HCT116 (cell line): ENCODE results near the gene FXYD6. TPM values are rescaled to one million over a fixed set of nuclear protein-coding genes. Genes with fewer than 3 reads are reported as not detected.
A peak's percentile ranks its signal among the peaks of the same experiment; 100 is the strongest.

Experiments used
- ATAC-seq: fragments of 200-7000 bp; cut with Tn5 transposase; 2 replicates; pipeline ENCODE4 v1.9.1; 2020; ENCODE audit warnings: mild to moderate bottlenecking, moderate library complexity
- BruUV-seq: library from RNA; stranded (reverse); fragments of 400-500 nt; replicated peaks from 2 replicates; lab custom pipeline; 2021; lab: Mats Ljungman, UMichigan
- CTCF ChIA-PET: fragments of 300-600 bp; sonication (Branson Sonifier 250); formaldehyde crosslinking; loops from one replicate; lab custom pipeline; 2021; ENCODE audit warnings: antibody characterized with exemption; lab: Charles Lee
- POLR2A ChIA-PET: fragments of 300-600, 350-600 bp; sonication (Branson Sonifier 250); formaldehyde crosslinking; loops from one replicate; lab custom pipeline; 2021; ENCODE audit warnings: antibody characterized with exemption; lab: Charles Lee
- RAD21 ChIA-PET, 2 experiments: fragments of 300-600 bp; sonication (Branson Sonifier 250); formaldehyde crosslinking; loops; one replicate each; lab custom pipeline; 2023; ENCODE audit warnings: low total read pairs in 2 of 2; ENCODE audit not compliant: uncharacterized antibody in 2 of 2, unreplicated experiment in 2 of 2, low non-redundant PET in 1 of 2; lab: Charles Lee
- DNase-seq: peaks from one replicate; pipeline ENCODE4 v3.0.0-alpha.2; 2010; ENCODE audit warnings: low read depth, low spot score
- H2AFZ ChIP-seq: fragments of 200-600 bp; shearing (Covaris generic), sonication (generic); 2 replicates; pipeline ENCODE4 v1.6.1; 2017; ENCODE audit warnings: low read depth, mixed run types, mixed read lengths, antibody characterized with exemption, low read length; ENCODE audit not compliant: poor library complexity, severe bottlenecking
- H3K27ac ChIP-seq: 2 replicates; pipeline ENCODE4 v1.5.1; 2012; ENCODE audit warnings: low read depth, low read length
- H3K27me3 ChIP-seq: fragments of 200-600 bp; sonication (generic); 2 replicates; pipeline ENCODE4 v1.6.1; 2016; ENCODE audit warnings: mixed run types, low read length, mixed read lengths; ENCODE audit not compliant: insufficient read depth
- H3K36me3 ChIP-seq, 2 experiments: fragments of 200-500 bp in 1 of 2; fragments of 200-600 bp in 1 of 2; sonication (Bioruptor generic) in 1 of 2; sonication (generic) in 1 of 2; 2 replicates each; pipeline versions ENCODE4 v1.5.1 to v1.6.1; 2014 to 2016; ENCODE audit warnings: low read length in 2 of 2, inconsistent platforms in 1 of 2, mixed read lengths in 1 of 2, mixed run types in 1 of 2; ENCODE audit not compliant: insufficient read depth in 2 of 2, control insufficient read depth in 1 of 2
- H3K4me1 ChIP-seq, 2 experiments: fragments of 200-600 bp in 1 of 2; sonication (generic) in 1 of 2; 2 replicates each; pipeline versions ENCODE4 v1.5.1 to v1.6.1; 2012 to 2017; ENCODE audit warnings: low read length in 2 of 2, inconsistent platforms in 1 of 2, mild to moderate bottlenecking in 1 of 2, mixed read lengths in 1 of 2, mixed run types in 1 of 2, moderate library complexity in 1 of 2; ENCODE audit not compliant: insufficient read depth in 2 of 2, control insufficient read depth in 1 of 2
- H3K4me2 ChIP-seq: fragments of 200-600 bp; sonication (generic); 2 replicates; pipeline ENCODE4 v1.6.1; 2017; ENCODE audit warnings: mixed run types, low read length, mixed read lengths
- H3K4me3 ChIP-seq, 2 experiments: fragments of 200-600 bp in 1 of 2; sonication (generic) in 1 of 2; replicated peaks in 1 of 2; 2 replicates each; pipeline ENCODE4 v1.5.1; 2011 to 2016; ENCODE audit warnings: low read length in 2 of 2, control low read depth in 1 of 2, low read depth in 1 of 2, mild to moderate bottlenecking in 1 of 2, mixed read lengths in 1 of 2, mixed run types in 1 of 2
- H3K79me2 ChIP-seq: fragments of 200-600 bp; sonication (generic); 2 replicates; pipeline ENCODE4 v1.6.1; 2017; ENCODE audit warnings: mild to moderate bottlenecking, mixed run types, low read length, moderate library complexity, mixed read lengths; ENCODE audit not compliant: insufficient read depth
- H3K9ac ChIP-seq: fragments of 200-600 bp; sonication (generic); 2 replicates; pipeline ENCODE4 v1.6.1; 2016; ENCODE audit warnings: low read length, mixed read lengths
- H3K9me2 ChIP-seq: fragments of 200-600 bp; sonication (generic), shearing (Covaris generic); 2 replicates; pipeline ENCODE4 v1.6.1; 2017; ENCODE audit warnings: mixed run types, mild to moderate bottlenecking, moderate library complexity; ENCODE audit not compliant: insufficient read depth
- H3K9me3 ChIP-seq, 2 experiments: fragments of 200-500 bp in 1 of 2; fragments of 200-600 bp in 1 of 2; sonication (Bioruptor generic) in 1 of 2; sonication (generic) in 1 of 2; 2 replicates each; pipeline ENCODE4 v1.6.1; 2014 to 2017; ENCODE audit warnings: low read length in 2 of 2, mixed read lengths in 2 of 2, inconsistent platforms in 1 of 2, low read depth in 1 of 2, mild to moderate bottlenecking in 1 of 2, mixed run types in 1 of 2, moderate library complexity in 1 of 2; ENCODE audit not compliant: control insufficient read depth in 1 of 2, insufficient read depth in 1 of 2
- H4K20me1 ChIP-seq: fragments of 200-600 bp; sonication (generic), shearing (Covaris generic); 2 replicates; pipeline ENCODE4 v1.6.1; 2017; ENCODE audit warnings: mixed run types, mild to moderate bottlenecking, moderate library complexity; ENCODE audit not compliant: insufficient read depth
- CBX3 ChIP-seq: IDR thresholded peaks from 2 replicates; pipeline ENCODE4 v1.6.1; 2012; ENCODE audit warnings: low read depth
- CTCF ChIP-seq, 3 experiments: fragments of 200-600 bp in 1 of 3; sonication (generic) in 1 of 3; IDR thresholded peaks in 2 of 3; conservative IDR thresholded peaks in 1 of 3; 2 replicates each; pipeline ENCODE4 v1.5.1; 2012 to 2017; ENCODE audit warnings: low read depth in 2 of 3, low read length in 2 of 3, antibody characterized with exemption in 1 of 3, borderline replicate concordance in 1 of 3, control low read depth in 1 of 3, mild to moderate bottlenecking in 1 of 3, mixed read lengths in 1 of 3, mixed run types in 1 of 3, moderate library complexity in 1 of 3; ENCODE audit not compliant: insufficient read depth in 1 of 3
- EGR1 ChIP-seq: IDR thresholded peaks from 2 replicates; pipeline ENCODE4 v1.6.1; 2012; ENCODE audit warnings: low read depth
- ELF1 ChIP-seq: IDR thresholded peaks from 2 replicates; pipeline ENCODE4 v1.6.1; 2012; ENCODE audit warnings: low read depth, borderline replicate concordance
- FOSL1 ChIP-seq: IDR thresholded peaks from 2 replicates; pipeline ENCODE4 v1.6.1; 2012; ENCODE audit warnings: low read depth
- MAX ChIP-seq: IDR thresholded peaks from 2 replicates; pipeline ENCODE4 v1.6.1; 2012
- ZBTB33 ChIP-seq: IDR thresholded peaks from 2 replicates; pipeline ENCODE4 v1.6.1; 2011; ENCODE audit warnings: mild to moderate bottlenecking, low read length, moderate library complexity; ENCODE audit not compliant: insufficient replicate concordance; ENCODE audit errors: extremely low read depth
- intact Hi-C: fragments of 100-400 bp; cut with micrococcal nuclease; formaldehyde crosslinking; loops from 2 replicates; pipeline ENCODE4 v1.10.0; 2022
- total RNA-seq: library from RNA; stranded (reverse); gene quantifications from one replicate; pipeline ENCODE4 v1.2.1, GENCODE V29; 2021; ENCODE audit not compliant: unreplicated experiment

The FXYD6 gene
- total RNA-seq, 1 experiment from 2014 or later, result 2.5 TPM

GRCh38 chr11:117823946-117824420 is 52.5 kb downstream of the FXYD6 start (continued):
- no peak for TF ChIP-seq EGR1

- 0 out of 2 replicates have a peak, but pooled peaks have one; percentile 20 for ATAC-seq
- no peak overlapping the region for H3K4me2 ChIP-seq
Measured at GRCh38 chr11:117823294-117823945, 53.0 kb downstream of the FXYD6 start.

More at GRCh38 chr11:117823294-117823945, 53.0 kb downstream of the FXYD6 start:
- Histone ChIP-seq H3K27ac (no peak overlapping the region), H3K27me3 (no peaks in the 10 kb centered on the region), H3K9me3 (no peaks in the 10 kb centered on the region), H2AFZ (no peak overlapping the region), H4K20me1 (no peaks in the 10 kb centered on the region), H3K9me2 (no peaks in the 10 kb centered on the region), H3K4me1 (peaks cover 0 to 22% of the 10 kb centered on the region in 2 experiments; a peak in 3 of 4 replicates), H3K79me2 (no peaks in the 10 kb centered on the region), H3K4me3 (no peak overlapping the region), H3K9ac (no peak overlapping the region), H3K36me3 (no peaks in the 10 kb centered on the region)
- ChIA-PET RAD21 (interaction anchor here (1.0 to 1.3 kb wide), 3 partner anchors 123 to 230 kb away, joined by 4 to 7 read pairs (median 6); no protein-coding TSS in a partner anchor), POLR2A (interaction anchor here (1.0 to 1.5 kb wide), 2 partner anchors 123 to 230 kb away, joined by 3 to 4 read pairs; no protein-coding TSS in a partner anchor), CTCF (interaction anchor here (0.6 to 10.0 kb wide), 7 partner anchors 14 to 230 kb away, joined by 3 to 224 read pairs (median 4); no protein-coding TSS in a partner anchor)
- no peak for TF ChIP-seq CBX3
- no peak for TF ChIP-seq FOSL1
- TF ChIP-seq ZBTB33, result no peak
- peak in 2 of 3 experiments; percentile 38 to 46; a peak in 4 of 6 replicates for TF ChIP-seq CTCF (IDR thresholded peaks at IDR 0.05 in 2 of 3, conservative IDR thresholded peaks at IDR 0.05 in 1 of 3; ENCODE audit: borderline replicate concordance in 1 of 3, insufficient read depth in 1 of 3, low read depth in 2 of 3, low read length in 2 of 3)
- no peak for TF ChIP-seq MAX
- no peak for TF ChIP-seq ELF1
- DNase-seq, result no peak
- no TSS peak for BruUV-seq
- intact Hi-C loops, result loop anchor here (1.0 kb wide), 1 partner anchor 230 kb away; no protein-coding TSS in a partner anchor
